Smooth muscle cell (in vitro differentiated cells): Measurements from ENCODE around the gene SLC13A4. TPM values are rescaled to one million over a fixed set of nuclear protein-coding genes. Genes with fewer than 3 reads are reported as not detected.
"Not testable (repeated sequence)": the region's sequence is repeated elsewhere in the genome, so short reads cannot be mapped to it uniquely, and the experiment has no call there.

Experiments
- DNase-seq: peaks from one replicate; lab custom pipeline; 2025; ENCODE audit not compliant: unreplicated experiment; lab: John Stamatoyannopoulos, UW
- H2AFZ ChIP-seq: fragments of 200-600 bp; sonication (generic); 2 replicates; pipeline ENCODE4 v1.6.0; 2016; ENCODE audit warnings: antibody characterized with exemption, low read depth, mild to moderate bottlenecking
- H3F3A ChIP-seq: fragments of 200-600 bp; sonication (generic); 2 replicates; pipeline ENCODE4 v1.6.0; 2017; ENCODE audit warnings: antibody characterized with exemption, low read depth
- H3K27ac ChIP-seq: fragments of 200-600 bp; sonication (generic); 2 replicates; pipeline ENCODE4 v1.5.1; 2016; ENCODE audit warnings: low read depth, mild to moderate bottlenecking
- H3K27me3 ChIP-seq: fragments of 200-600 bp; sonication (generic); 2 replicates; pipeline ENCODE4 v1.6.1; 2016; ENCODE audit warnings: low read depth, mild to moderate bottlenecking
- H3K36me3 ChIP-seq: fragments of 200-600 bp; sonication (generic); 2 replicates; pipeline ENCODE4 v1.5.1; 2016; ENCODE audit warnings: low read depth
- H3K4me1 ChIP-seq: fragments of 200-600 bp; sonication (generic); 2 replicates; pipeline ENCODE4 v1.5.1; 2016; ENCODE audit warnings: low read depth
- H3K4me2 ChIP-seq: fragments of 200-600 bp; sonication (generic); 2 replicates; pipeline ENCODE4 v1.6.0; 2016; ENCODE audit warnings: mild to moderate bottlenecking
- H3K4me3 ChIP-seq: fragments of 200-600 bp; sonication (generic); 2 replicates; pipeline ENCODE4 v1.5.1; 2016; ENCODE audit warnings: mild to moderate bottlenecking
- H3K79me2 ChIP-seq: fragments of 200-600 bp; sonication (generic); 2 replicates; pipeline ENCODE4 v1.6.0; 2016; ENCODE audit warnings: low read depth, mild to moderate bottlenecking
- H3K9ac ChIP-seq: fragments of 200-600 bp; sonication (generic); 2 replicates; pipeline ENCODE4 v1.6.0; 2016; ENCODE audit warnings: low read depth
- H3K9me3 ChIP-seq: fragments of 200-600 bp; sonication (generic); replicated peaks from 2 replicates; pipeline ENCODE4 v1.5.1; 2016; ENCODE audit warnings: low read depth
- H4K20me1 ChIP-seq: fragments of 200-600 bp; sonication (generic); 2 replicates; pipeline ENCODE4 v1.6.0; 2016; ENCODE audit warnings: low read depth
- WGBS: methylation state at CpG from one replicate; pipeline ENCODE4 v1.1.7; 2016; ENCODE audit warnings: low lambda C conversion rate; 5-methylcytosine and 5-hydroxymethylcytosine counted together
- polyA plus RNA-seq: library from polyadenylated mRNA; unstranded; fragments of >200 nt; fragmentation: Nextera tagmentation; extraction: Ambion mirVana; gene quantifications from 2 replicates; pipeline ENCODE4 v1.2.1, GENCODE V29; 2016
- total RNA-seq: library from RNA; depleted of rRNA; stranded (reverse); fragments of >200 nt; gene quantifications from 2 replicates; pipeline ENCODE4 v1.2.3, GENCODE V29; 2014
- TF ChIP-seq, protein P1 (sequence below): fragments of 200-600 bp; sonication (generic); IDR thresholded peaks from 2 replicates; pipeline ENCODE4 v1.5.1; 2017; ENCODE audit warnings: borderline replicate concordance, mild to moderate bottlenecking, antibody characterized with exemption; ENCODE audit not compliant: insufficient read depth, poor library complexity, severe bottlenecking

The SLC13A4 gene
- total and polyA plus RNA-seq, 2 experiments from 2014 or later = 0.61 TPM; not detected in 1

GRCh38 chr7:135670179-135670578, 57.8 kb downstream of the SLC13A4 start:
- Histone ChIP-seq H3K27ac (peak overlapping the region; percentile 61), H3K9ac (no peak overlapping the region), H3K36me3 (no peaks in the 10 kb centered on the region), H4K20me1 (no peaks in the 10 kb centered on the region), H3K27me3 (no peaks in the 10 kb centered on the region), H3K4me3 (no peak overlapping the region), H3F3A (no peaks in the 10 kb centered on the region), H3K4me2 (peak overlapping the region; percentile 14), H3K4me1 (peaks cover 4% of the 10 kb centered on the region), H3K79me2 (peaks cover 82% of the 10 kb centered on the region), H3K9me3 (no peaks in the 10 kb centered on the region), H2AFZ (no peak overlapping the region)
- DNase-seq = no peak
- TF ChIP-seq, protein P1, sequence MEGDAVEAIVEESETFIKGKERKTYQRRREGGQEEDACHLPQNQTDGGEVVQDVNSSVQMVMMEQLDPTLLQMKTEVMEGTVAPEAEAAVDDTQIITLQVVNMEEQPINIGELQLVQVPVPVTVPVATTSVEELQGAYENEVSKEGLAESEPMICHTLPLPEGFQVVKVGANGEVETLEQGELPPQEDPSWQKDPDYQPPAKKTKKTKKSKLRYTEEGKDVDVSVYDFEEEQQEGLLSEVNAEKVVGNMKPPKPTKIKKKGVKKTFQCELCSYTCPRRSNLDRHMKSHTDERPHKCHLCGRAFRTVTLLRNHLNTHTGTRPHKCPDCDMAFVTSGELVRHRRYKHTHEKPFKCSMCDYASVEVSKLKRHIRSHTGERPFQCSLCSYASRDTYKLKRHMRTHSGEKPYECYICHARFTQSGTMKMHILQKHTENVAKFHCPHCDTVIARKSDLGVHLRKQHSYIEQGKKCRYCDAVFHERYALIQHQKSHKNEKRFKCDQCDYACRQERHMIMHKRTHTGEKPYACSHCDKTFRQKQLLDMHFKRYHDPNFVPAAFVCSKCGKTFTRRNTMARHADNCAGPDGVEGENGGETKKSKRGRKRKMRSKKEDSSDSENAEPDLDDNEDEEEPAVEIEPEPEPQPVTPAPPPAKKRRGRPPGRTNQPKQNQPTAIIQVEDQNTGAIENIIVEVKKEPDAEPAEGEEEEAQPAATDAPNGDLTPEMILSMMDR = no peak
- WGBS = 32% methylated on average over 1 of the region's 1 CpG

- no peaks in the 10 kb centered on the region for H4K20me1 ChIP-seq
- DNase-seq = no peak
- no peaks in the 10 kb centered on the region for H3K36me3 ChIP-seq
- H3K4me1 ChIP-seq = peaks cover 4% of the 10 kb centered on the region
- no peak overlapping the region for H3K4me3 ChIP-seq
- H2AFZ ChIP-seq = no peak overlapping the region
- no peak overlapping the region for H3K9ac ChIP-seq
- peaks cover 82% of the 10 kb centered on the region for H3K79me2 ChIP-seq
- H3K9me3 ChIP-seq = no peaks in the 10 kb centered on the region
- TF ChIP-seq, protein P1 = no peak
- 90% methylated on average over 1 of the region's 1 CpG for WGBS
- H3K27me3 ChIP-seq = no peaks in the 10 kb centered on the region
- H3K4me2 ChIP-seq = peak overlapping the region; percentile 14
- H3K27ac ChIP-seq = peak overlapping the region; percentile 61
- no peaks in the 10 kb centered on the region for H3F3A ChIP-seq
These were observed 58.2 kb downstream of the SLC13A4 start for GRCh38 chr7:135669774-135670173.

DNA sequence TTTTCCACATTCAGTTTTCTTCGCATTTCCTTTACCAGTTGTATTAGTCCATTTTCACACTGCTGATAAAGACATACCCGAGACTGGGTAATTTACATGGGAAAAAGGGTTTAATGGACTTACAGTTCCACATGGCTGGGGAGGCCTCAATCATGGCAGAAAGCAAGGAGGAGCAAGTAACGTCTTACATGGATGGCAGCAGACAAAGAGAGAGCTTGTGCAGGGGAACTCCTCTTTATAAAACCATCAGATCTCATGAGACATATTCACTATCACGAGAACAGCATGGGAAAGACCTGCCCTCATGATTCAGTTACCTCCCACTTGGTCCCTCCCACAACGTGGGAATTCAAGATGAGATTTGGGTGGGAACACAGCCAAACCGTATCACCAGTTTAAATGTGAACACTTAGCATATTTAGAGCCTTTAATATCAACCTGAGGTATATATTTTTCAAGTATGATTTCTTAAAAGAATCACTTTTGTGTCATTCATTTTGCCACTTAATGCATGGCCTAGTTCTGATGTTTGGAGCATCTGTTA, 59.1 kb downstream of the SLC13A4 start:
- peaks cover 85% of the 10 kb centered on the region for H3K79me2 ChIP-seq
- H3K27ac ChIP-seq, H3K4me2 ChIP-seq, H2AFZ ChIP-seq, H3K9me3 ChIP-seq, H3K4me1 ChIP-seq, H3K9ac ChIP-seq, DNase-seq, H3K27me3 ChIP-seq, H4K20me1 ChIP-seq, H3K36me3 ChIP-seq, H3F3A ChIP-seq, H3K4me3 ChIP-seq: not testable (repeated sequence)
- WGBS = 83% methylated on average over 6 of the region's 6 CpGs

DNA sequence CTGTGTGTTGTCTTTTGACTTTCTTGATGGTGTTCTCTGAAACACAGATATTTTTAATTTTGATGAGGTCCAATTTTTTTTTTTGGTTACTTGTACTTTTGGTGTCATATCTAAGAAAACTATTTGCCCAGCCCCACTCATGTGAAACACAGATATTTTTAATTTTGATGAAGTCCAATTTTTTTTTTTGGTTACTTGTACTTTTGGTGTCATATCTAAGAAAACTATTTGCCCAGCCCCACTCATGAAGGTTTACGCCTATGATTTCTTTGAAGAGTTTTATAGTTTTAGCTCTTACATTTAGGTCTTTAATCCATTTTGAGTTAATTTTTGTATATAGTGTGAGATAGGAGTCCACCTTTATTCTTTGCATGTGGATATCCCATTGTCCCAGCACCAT, 60.4 kb downstream of the SLC13A4 start:
- WGBS = 100% methylated on average over 1 of the region's 1 CpG
- not testable (repeated sequence) for H4K20me1 ChIP-seq, H3K27me3 ChIP-seq, H3K9ac ChIP-seq, H3K36me3 ChIP-seq, DNase-seq, H3F3A ChIP-seq, H3K27ac ChIP-seq, H3K9me3 ChIP-seq, H2AFZ ChIP-seq, H3K4me2 ChIP-seq, H3K4me3 ChIP-seq
- Histone ChIP-seq H3K4me1 (peaks cover 12% of the 10 kb centered on the region), H3K79me2 (peaks cover 93% of the 10 kb centered on the region)

GRCh38 chr7:135666846-135667245, 61.1 kb downstream of the SLC13A4 start:
- DNase-seq = no peak
- no peaks in the 10 kb centered on the region for H3K36me3 ChIP-seq
- peaks cover 12% of the 10 kb centered on the region for H3K4me1 ChIP-seq
- 98% methylated on average over 6 of the region's 6 CpGs for WGBS
- no peak overlapping the region for H2AFZ ChIP-seq
- no peaks in the 10 kb centered on the region for H4K20me1 ChIP-seq
- H3K9ac ChIP-seq = no peak overlapping the region
- no peak overlapping the region for H3K4me3 ChIP-seq
- H3K4me2 ChIP-seq = no peak overlapping the region
- no peaks in the 10 kb centered on the region for H3K9me3 ChIP-seq
- H3K79me2 ChIP-seq = peaks cover 86% of the 10 kb centered on the region
- TF ChIP-seq, protein P1 = no peak
- H3K27me3 ChIP-seq = no peaks in the 10 kb centered on the region
- peak overlapping the region; percentile 60 for H3K27ac ChIP-seq
- H3F3A ChIP-seq = no peaks in the 10 kb centered on the region
